ENCODE results near the gene PRH2.

The PRH2 gene

DNA sequence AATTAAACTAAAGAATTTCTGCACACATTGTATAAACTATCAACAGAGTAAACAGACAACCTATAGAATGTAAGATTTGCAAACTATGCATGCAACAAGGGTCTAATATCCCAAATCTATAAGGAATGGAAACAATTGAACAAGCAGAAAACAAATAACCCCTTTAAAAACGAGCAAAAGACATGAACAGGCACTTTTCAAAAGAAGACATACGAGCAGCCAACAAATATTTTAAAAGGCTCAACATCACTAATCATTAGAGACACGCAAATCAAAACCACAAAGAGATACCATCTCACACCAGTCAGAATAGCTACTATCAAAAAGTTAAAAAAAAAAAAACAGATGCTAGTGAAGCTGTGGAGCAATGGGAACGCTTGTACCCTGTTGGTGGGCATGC is 24.4 kb upstream of the PRH2 start:
- Histone ChIP-seq H3K4me3 (IDR thresholded peaks at IDR 0.05; ENCODE audit: insufficient read depth, low read depth, low read length) (no peak overlapping the region), H3K9ac (no peak overlapping the region), H3K27ac (no peak overlapping the region), H3K79me2 (ENCODE audit: insufficient read depth, low read depth) (no peaks in the 10 kb centered on the region), H2AFZ (ENCODE audit: low read depth) (no peak overlapping the region), H3K4me1 (ENCODE audit: low read depth, poor library complexity, severe bottlenecking) (peaks cover 8% of the 10 kb centered on the region), H3K27me3 (ENCODE audit: insufficient read depth, low read depth) (no peaks in the 10 kb centered on the region), H4K20me1 (ENCODE audit: insufficient read depth) (no peaks in the 10 kb centered on the region), H3K36me3 (ENCODE audit: insufficient read depth) (no peaks in the 10 kb centered on the region), H3K4me2 (no peak overlapping the region)
- TF ChIP-seq, protein P1, sequence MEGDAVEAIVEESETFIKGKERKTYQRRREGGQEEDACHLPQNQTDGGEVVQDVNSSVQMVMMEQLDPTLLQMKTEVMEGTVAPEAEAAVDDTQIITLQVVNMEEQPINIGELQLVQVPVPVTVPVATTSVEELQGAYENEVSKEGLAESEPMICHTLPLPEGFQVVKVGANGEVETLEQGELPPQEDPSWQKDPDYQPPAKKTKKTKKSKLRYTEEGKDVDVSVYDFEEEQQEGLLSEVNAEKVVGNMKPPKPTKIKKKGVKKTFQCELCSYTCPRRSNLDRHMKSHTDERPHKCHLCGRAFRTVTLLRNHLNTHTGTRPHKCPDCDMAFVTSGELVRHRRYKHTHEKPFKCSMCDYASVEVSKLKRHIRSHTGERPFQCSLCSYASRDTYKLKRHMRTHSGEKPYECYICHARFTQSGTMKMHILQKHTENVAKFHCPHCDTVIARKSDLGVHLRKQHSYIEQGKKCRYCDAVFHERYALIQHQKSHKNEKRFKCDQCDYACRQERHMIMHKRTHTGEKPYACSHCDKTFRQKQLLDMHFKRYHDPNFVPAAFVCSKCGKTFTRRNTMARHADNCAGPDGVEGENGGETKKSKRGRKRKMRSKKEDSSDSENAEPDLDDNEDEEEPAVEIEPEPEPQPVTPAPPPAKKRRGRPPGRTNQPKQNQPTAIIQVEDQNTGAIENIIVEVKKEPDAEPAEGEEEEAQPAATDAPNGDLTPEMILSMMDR (conservative IDR thresholded peaks at IDR 0.05; ENCODE audit: low read depth, low read length): no peak

DNA sequence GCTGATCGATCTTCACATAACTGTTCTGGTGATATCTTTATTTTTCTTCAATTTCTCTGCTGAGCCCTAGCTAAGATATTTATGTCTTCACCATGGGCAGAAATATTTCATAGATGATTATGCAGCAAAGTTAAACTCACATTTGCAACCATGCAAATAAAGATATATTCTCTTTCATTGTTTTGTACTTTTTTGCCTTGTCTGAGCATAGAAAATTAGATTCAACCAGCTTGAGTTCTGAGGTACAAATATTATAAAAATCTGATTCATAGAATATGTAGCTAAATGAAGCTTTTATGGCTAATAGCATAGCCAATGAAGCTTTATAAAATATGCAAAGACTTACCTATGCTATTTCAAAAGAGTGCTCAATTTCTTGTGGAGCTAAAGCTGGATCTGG is 19.6 kb upstream of the PRH2 start, which contains the start of gene TAS2R13:
TAS2R13 (minus strand) TSS at position 101 of the 400 bp plus-strand sequence. CDS start 264 bp downstream, outside the sequence.
- Histone ChIP-seq H3K79me2 (ENCODE audit: insufficient read depth, low read depth) (no peaks in the 10 kb centered on the region), H3K27me3 (ENCODE audit: insufficient read depth, low read depth) (no peaks in the 10 kb centered on the region), H3K9ac (no peak within 1 kb of the TSS), H3K4me3 (IDR thresholded peaks at IDR 0.05; ENCODE audit: insufficient read depth, low read depth, low read length) (no peak within 1 kb of the TSS), H3K4me2 (peak within 1 kb of the TSS; percentile 14; the same call in 1 of the 2 replicates), H3K27ac (no peak within 1 kb of the TSS), H2AFZ (ENCODE audit: low read depth) (no peak within 1 kb of the TSS), H3K4me1 (ENCODE audit: low read depth, poor library complexity, severe bottlenecking) (peaks cover 24% of the 10 kb centered on the region), H3K36me3 (ENCODE audit: insufficient read depth) (no peaks in the 10 kb centered on the region), H4K20me1 (ENCODE audit: insufficient read depth) (no peaks in the 10 kb centered on the region)
- TF ChIP-seq, protein P1 (conservative IDR thresholded peaks at IDR 0.05; ENCODE audit: low read depth, low read length): no peak

DNA sequence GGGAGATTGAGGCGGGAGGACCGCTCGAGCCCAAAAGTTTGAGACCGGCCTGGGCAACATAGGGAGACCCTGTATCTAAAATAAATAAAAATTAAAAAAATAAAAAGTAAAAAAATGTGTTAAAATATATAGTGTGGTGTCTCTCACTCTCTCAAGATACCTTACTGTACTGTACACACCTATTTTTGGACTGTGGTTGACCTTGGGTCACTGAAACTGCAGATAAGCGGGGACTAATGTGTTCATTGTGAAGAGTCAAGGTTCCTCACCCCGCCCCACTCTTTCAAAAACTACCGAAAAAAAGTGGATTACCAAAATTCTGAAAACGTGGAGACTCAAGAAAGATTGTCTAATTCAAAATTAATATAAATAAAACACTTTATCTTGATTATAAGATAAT is 18.7 kb upstream of the PRH2 start:
- Histone ChIP-seq H3K4me1 (ENCODE audit: low read depth, poor library complexity, severe bottlenecking) (peaks cover 24% of the 10 kb centered on the region), H3K79me2 (ENCODE audit: insufficient read depth, low read depth) (no peaks in the 10 kb centered on the region), H3K9ac (no peak overlapping the region), H3K27me3 (ENCODE audit: insufficient read depth, low read depth) (no peaks in the 10 kb centered on the region), H3K4me2 (peak overlapping the region; percentile 14; the same call in 1 of the 2 replicates), H2AFZ (ENCODE audit: low read depth) (no peak overlapping the region), H4K20me1 (ENCODE audit: insufficient read depth) (no peaks in the 10 kb centered on the region), H3K4me3 (IDR thresholded peaks at IDR 0.05; ENCODE audit: insufficient read depth, low read depth, low read length) (no peak overlapping the region), H3K27ac (no peak overlapping the region), H3K36me3 (ENCODE audit: insufficient read depth) (no peaks in the 10 kb centered on the region)
- TF ChIP-seq, protein P1 (conservative IDR thresholded peaks at IDR 0.05; ENCODE audit: low read depth, low read length): no peak

DNA sequence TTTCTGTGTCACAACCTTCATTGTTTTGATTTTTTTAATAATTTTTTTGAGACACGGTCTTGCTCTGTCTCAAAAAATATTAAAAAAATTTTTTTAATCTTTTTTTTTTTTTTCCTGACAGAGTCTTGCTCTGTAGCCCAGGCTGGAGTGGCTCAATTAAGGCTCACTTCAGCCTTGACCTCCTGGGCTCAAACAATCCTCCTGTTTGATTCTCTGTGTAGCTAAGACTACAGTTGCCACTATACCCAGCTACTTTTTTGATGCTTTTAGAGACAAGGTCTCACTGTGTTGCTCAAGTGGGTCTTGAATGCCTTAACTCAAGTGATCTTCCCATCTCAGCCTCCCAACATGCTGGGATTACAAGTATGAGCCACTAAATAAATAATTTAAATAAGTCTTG is 9.2 kb upstream of the PRH2 start:
- Histone ChIP-seq H3K4me1 (ENCODE audit: low read depth, poor library complexity, severe bottlenecking) (no peaks in the 10 kb centered on the region), H3K4me3 (IDR thresholded peaks at IDR 0.05; ENCODE audit: insufficient read depth, low read depth, low read length) (no peak overlapping the region), H3K27me3 (ENCODE audit: insufficient read depth, low read depth) (no peaks in the 10 kb centered on the region), H3K36me3 (ENCODE audit: insufficient read depth) (no peaks in the 10 kb centered on the region), H3K4me2 (no peak overlapping the region), H2AFZ (ENCODE audit: low read depth) (no peak overlapping the region), H4K20me1 (ENCODE audit: insufficient read depth) (no peaks in the 10 kb centered on the region), H3K9ac (no peak overlapping the region), H3K79me2 (ENCODE audit: insufficient read depth, low read depth) (no peaks in the 10 kb centered on the region), H3K27ac (no peak overlapping the region)
- TF ChIP-seq, protein P1 (conservative IDR thresholded peaks at IDR 0.05; ENCODE audit: low read depth, low read length): no peak
